ENCODE data around the gene SELENOO. TPM values are rescaled to one million over a fixed set of nuclear protein-coding genes. Genes with fewer than 3 reads are reported as not detected.

The SELENOO gene
- total RNA-seq, 1 donor from 2014 or later, result 23.8 TPM

- no peak for DNase-seq (ENCODE audit: extremely low spot score, unreplicated experiment)
- Mint-ChIP-seq H3K27me3 (no peaks in the 10 kb centered on the region), H3K4me3 (no peak overlapping the region), H3K36me3 (peaks cover 4% of the 10 kb centered on the region), H3K4me1 (ENCODE audit: unreplicated experiment) (peaks cover 4% of the 10 kb centered on the region), H3K9me3 (no peaks in the 10 kb centered on the region), H3K27ac (no peak overlapping the region)
- no peak for TF ChIP-seq CTCF (conservative IDR thresholded peaks at IDR 0.05)
Observed at GRCh38 chr22:50197000-50197800, 3.6 kb upstream of the SELENOO start.

DNA sequence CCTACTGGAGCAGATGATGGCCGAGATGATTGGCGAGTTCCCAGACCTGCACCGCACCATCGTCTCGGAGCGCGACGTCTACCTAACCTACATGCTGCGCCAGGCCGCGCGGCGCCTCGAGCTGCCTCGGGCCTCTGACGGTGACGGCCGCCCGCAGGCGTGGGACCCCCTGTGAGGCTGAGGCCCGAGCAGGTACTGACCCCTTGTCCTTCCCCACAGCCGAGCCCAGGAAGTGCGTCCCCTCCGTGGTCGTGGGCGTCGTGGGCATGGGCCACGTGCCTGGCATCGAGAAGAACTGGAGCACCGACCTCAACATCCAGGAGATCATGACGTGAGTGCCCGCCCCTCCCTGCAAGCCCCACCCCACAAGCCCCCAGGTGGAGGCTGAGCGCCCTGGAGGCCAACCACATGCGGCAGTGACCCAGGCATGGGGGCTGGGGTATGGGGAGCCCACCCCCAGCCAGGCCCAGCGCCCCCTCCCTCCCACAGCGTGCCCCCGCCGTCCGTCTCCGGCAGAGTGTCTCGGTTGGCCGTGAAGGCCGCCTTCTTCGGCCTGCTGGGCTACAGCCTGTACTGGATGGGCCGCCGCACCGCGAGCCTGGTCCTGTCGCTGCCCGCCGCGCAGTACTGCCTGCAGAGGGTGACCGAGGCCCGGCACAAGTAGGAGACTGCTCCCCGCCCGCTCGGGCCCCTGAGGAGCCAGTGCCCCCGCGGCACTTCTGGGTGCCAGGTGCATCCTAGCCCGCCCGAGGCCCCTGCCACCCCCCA is 2.8 kb upstream of the SELENOO start:
- no peak for TF ChIP-seq CTCF (conservative IDR thresholded peaks at IDR 0.05)
- Mint-ChIP-seq H3K4me3 (no peak overlapping the region), H3K27ac (no peak overlapping the region), H3K27me3 (no peaks in the 10 kb centered on the region), H3K36me3 (peaks cover 4% of the 10 kb centered on the region), H3K4me1 (ENCODE audit: unreplicated experiment) (peaks cover 9% of the 10 kb centered on the region), H3K9me3 (no peaks in the 10 kb centered on the region)
- DNase-seq (ENCODE audit: extremely low spot score, unreplicated experiment), result no peak

GRCh38 chr22:50198624-50199017 is 2.2 kb upstream of the SELENOO start:
- Mint-ChIP-seq H3K36me3 (peaks cover 10% of the 10 kb centered on the region), H3K4me1 (ENCODE audit: unreplicated experiment) (peaks cover 9% of the 10 kb centered on the region)

DNA sequence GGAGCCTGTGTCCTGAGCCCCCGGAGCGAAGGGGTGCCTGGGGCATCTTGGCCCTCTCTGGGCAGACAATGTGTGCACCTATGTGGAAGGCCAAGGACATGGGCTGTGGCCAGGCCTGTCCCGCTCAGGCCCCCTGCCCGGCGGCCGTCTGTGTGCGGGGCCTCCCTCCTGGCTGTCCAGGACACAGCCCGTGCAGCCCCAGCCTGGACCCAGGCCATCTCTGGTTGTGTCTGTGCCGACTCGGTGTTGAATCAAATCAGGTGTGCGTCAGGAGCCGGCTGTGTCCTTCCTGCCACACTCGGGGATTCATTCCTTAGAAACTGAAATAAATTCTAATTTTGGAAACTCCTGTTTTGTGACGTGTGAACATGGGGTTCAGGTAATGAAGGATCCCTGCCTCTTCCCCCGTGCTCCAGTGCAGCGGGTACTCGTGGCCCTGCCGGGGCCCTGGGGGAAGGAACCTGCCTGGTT is 1.5 kb upstream of the SELENOO start:
- Mint-ChIP-seq H3K9me3 (no peaks in the 10 kb centered on the region), H3K4me1 (ENCODE audit: unreplicated experiment) (peaks cover 9% of the 10 kb centered on the region), H3K27ac (no peak overlapping the region), H3K36me3 (peaks cover 13% of the 10 kb centered on the region), H3K4me3 (peak overlapping the region; percentile 73), H3K27me3 (no peaks in the 10 kb centered on the region)
- no peak for DNase-seq (ENCODE audit: extremely low spot score, unreplicated experiment)
- no peak for TF ChIP-seq CTCF (conservative IDR thresholded peaks at IDR 0.05)

More at GRCh38 chr22:50198624-50199017, 2.2 kb upstream of the SELENOO start:
- Mint-ChIP-seq H3K9me3 (no peaks in the 10 kb centered on the region), H3K4me3 (no peak overlapping the region), H3K27ac (no peak overlapping the region), H3K27me3 (no peaks in the 10 kb centered on the region)
- DNase-seq (ENCODE audit: extremely low spot score, unreplicated experiment), result no peak
- no peak for TF ChIP-seq CTCF (conservative IDR thresholded peaks at IDR 0.05)

- Mint-ChIP-seq H3K27me3 (no peaks in the 10 kb centered on the region), H3K9me3 (no peaks in the 10 kb centered on the region), H3K27ac (no peak overlapping the region), H3K4me1 (ENCODE audit: unreplicated experiment) (peaks cover 12% of the 10 kb centered on the region), H3K4me3 (peak overlapping the region; percentile 73), H3K36me3 (peaks cover 18% of the 10 kb centered on the region)
- DNase-seq (ENCODE audit: extremely low spot score, unreplicated experiment), result no peak
- TF ChIP-seq CTCF (conservative IDR thresholded peaks at IDR 0.05), result no peak
Observed at GRCh38 chr22:50199829-50200460, 866 bp upstream of the SELENOO start.
